HEK293 (cell line): Measurements from ENCODE around the gene ARHGEF4.

Source experiments
- CTCF ChIA-PET: fragments of 350-600 bp; formaldehyde crosslinking; extraction: SDS; loops from one replicate; lab custom pipeline; 2021; ENCODE audit warnings: antibody characterized with exemption; lab: Yijun Ruan, JAX
- POLR2A ChIA-PET: fragments of 300-600 bp; formaldehyde crosslinking; extraction: SDS; loops from one replicate; lab custom pipeline; 2020; ENCODE audit warnings: antibody characterized with exemption, inconsistent platforms; lab: Yijun Ruan, JAX
- H3K27ac ChIP-seq: fragments of 200-500 bp; sonication (Bioruptor generic); 2 replicates; pipeline ENCODE4 v1.5.1; 2014; ENCODE audit warnings: low read depth, low read length, control low read depth, inconsistent platforms; ENCODE audit errors: extremely low read depth
- H3K36me3 ChIP-seq, 2 experiments: fragments of 200-500 bp in 1 of 2; sonication (Bioruptor generic) in 1 of 2; 1 replicate in 1 of 2; 2 replicates in 1 of 2; pipeline ENCODE4 v1.5.1; 2014 to 2017; ENCODE audit warnings: inconsistent platforms in 2 of 2, low read length in 2 of 2; ENCODE audit not compliant: control insufficient read depth in 2 of 2, insufficient read depth in 1 of 2
- H3K4me1 ChIP-seq: fragments of 200-500 bp; sonication (Bioruptor generic); 2 replicates; pipeline ENCODE4 v1.5.1; 2014; ENCODE audit warnings: mild to moderate bottlenecking, low read length, inconsistent platforms; ENCODE audit not compliant: control insufficient read depth, insufficient read depth
- H3K4me3 ChIP-seq: 2 replicates; pipeline ENCODE4 v1.5.1; 2011; ENCODE audit warnings: low read depth, mild to moderate bottlenecking, control low read depth, low read length, moderate library complexity
- H3K9me3 ChIP-seq: fragments of 200-500 bp; sonication (Bioruptor generic); 2 replicates; pipeline ENCODE4 v1.5.1; 2014; ENCODE audit warnings: low read depth, low read length, inconsistent platforms; ENCODE audit not compliant: control insufficient read depth, insufficient read depth
- IKZF3 ChIP-seq: fragments of 450-650 bp; IDR thresholded peaks from 2 replicates; pipeline ENCODE4 v1.5.0; 2018; ENCODE audit warnings: missing biosample characterization, mild to moderate bottlenecking, missing genetic modification characterization, moderate library complexity
- KLF16 ChIP-seq: fragments of 450-650 bp; formaldehyde crosslinking; IDR thresholded peaks from 2 replicates; pipeline ENCODE4 v1.5.1; 2017; ENCODE audit warnings: missing biosample characterization, missing genetic modification characterization
- MZF1 ChIP-seq: fragments of 450-650 bp; formaldehyde crosslinking; IDR thresholded peaks from 2 replicates; pipeline ENCODE4 v1.5.1; 2017; ENCODE audit warnings: missing biosample characterization, missing genetic modification characterization, borderline replicate concordance
- TCF7L2 ChIP-seq: IDR thresholded peaks from 2 replicates; pipeline ENCODE4 v1.6.1; 2011; ENCODE audit warnings: low read depth, mild to moderate bottlenecking, inconsistent platforms, low read length, moderate library complexity, borderline replicate concordance
- TSHZ1 ChIP-seq: fragments of 450-650 bp; formaldehyde crosslinking; IDR thresholded peaks from 2 replicates; pipeline ENCODE4 v1.5.1; 2016; ENCODE audit warnings: missing biosample characterization, missing genetic modification characterization, borderline replicate concordance
- ZBTB20 ChIP-seq: fragments of 450-650 bp; formaldehyde crosslinking; IDR thresholded peaks from 2 replicates; pipeline ENCODE4 v1.5.1; 2016; ENCODE audit warnings: missing biosample characterization, missing genetic modification characterization
- ZFP69B ChIP-seq: fragments of 450-650 bp; formaldehyde crosslinking; IDR thresholded peaks from 2 replicates; pipeline ENCODE4 v1.5.1; 2016; ENCODE audit warnings: missing biosample characterization, missing genetic modification characterization
- ZNF10 ChIP-seq: fragments of 450-650 bp; formaldehyde crosslinking; IDR thresholded peaks from 2 replicates; pipeline ENCODE4 v1.5.1; 2017; ENCODE audit warnings: missing biosample characterization, missing genetic modification characterization
- ZNF114 ChIP-seq: fragments of 450-650 bp; formaldehyde crosslinking; IDR thresholded peaks from 2 replicates; pipeline ENCODE4 v1.5.0; 2017; ENCODE audit warnings: missing biosample characterization, missing genetic modification characterization
- ZNF121 ChIP-seq: fragments of 450-650 bp; formaldehyde crosslinking; IDR thresholded peaks from 2 replicates; pipeline ENCODE4 v1.5.1; 2016; ENCODE audit warnings: missing biosample characterization, missing genetic modification characterization
- ZNF133 ChIP-seq: fragments of 450-650 bp; formaldehyde crosslinking; IDR thresholded peaks from 2 replicates; pipeline ENCODE4 v1.5.1; 2016; ENCODE audit warnings: missing biosample characterization, missing genetic modification characterization
- ZNF2 ChIP-seq: fragments of 450-650 bp; formaldehyde crosslinking; IDR thresholded peaks from 2 replicates; pipeline ENCODE4 v1.5.1; 2016; ENCODE audit warnings: missing biosample characterization, missing genetic modification characterization
- ZNF202 ChIP-seq: fragments of 450-650 bp; formaldehyde crosslinking; IDR thresholded peaks from 2 replicates; pipeline ENCODE4 v1.5.1; 2016; ENCODE audit warnings: missing biosample characterization, missing genetic modification characterization, borderline replicate concordance
- ZNF324 ChIP-seq: fragments of 450-650 bp; formaldehyde crosslinking; IDR thresholded peaks from 2 replicates; pipeline ENCODE4 v1.5.1; 2016; ENCODE audit warnings: missing biosample characterization, missing genetic modification characterization
- ZNF366 ChIP-seq: fragments of 450-650 bp; formaldehyde crosslinking; conservative IDR thresholded peaks from 2 replicates; pipeline ENCODE4 v1.5.1; 2016; ENCODE audit warnings: missing biosample characterization, missing genetic modification characterization
- ZNF37A ChIP-seq: fragments of 450-650 bp; IDR thresholded peaks from 2 replicates; pipeline ENCODE4 v1.5.1; 2018; ENCODE audit warnings: missing biosample characterization, missing genetic modification characterization
- ZNF510 ChIP-seq: fragments of 450-650 bp; formaldehyde crosslinking; IDR thresholded peaks from 2 replicates; pipeline ENCODE4 v1.5.1; 2018; ENCODE audit warnings: mild to moderate bottlenecking, missing genetic modification characterization, missing biosample characterization; ENCODE audit not compliant: insufficient replicate concordance
- ZNF518A ChIP-seq: fragments of 450-650 bp; formaldehyde crosslinking; conservative IDR thresholded peaks from 2 replicates; pipeline ENCODE4 v1.5.1; 2016; ENCODE audit warnings: low read depth, missing biosample characterization, missing genetic modification characterization
- ZNF701 ChIP-seq: fragments of 450-650 bp; formaldehyde crosslinking; IDR thresholded peaks from 2 replicates; pipeline ENCODE4 v1.5.1; 2016; ENCODE audit warnings: missing biosample characterization, missing genetic modification characterization
- ZNF792 ChIP-seq: fragments of 450-650 bp; formaldehyde crosslinking; IDR thresholded peaks from 2 replicates; pipeline ENCODE4 v1.5.1; 2016; ENCODE audit warnings: missing biosample characterization, missing genetic modification characterization
- TF ChIP-seq, protein P1 (sequence below): fragments of 450-650 bp; formaldehyde crosslinking; IDR thresholded peaks from 2 replicates; pipeline ENCODE4 v1.5.1; 2016; ENCODE audit warnings: missing biosample characterization, missing genetic modification characterization

ARHGEF4 gene

GRCh38 chr2:130790312-130790711, 46.4 kb upstream of the ARHGEF4 start (continued):
- TF ChIP-seq ZNF518A (tag by site-specific recombination) (no peak), ZFP69B (tag by site-specific recombination) (no peak), KLF16 (no peak)

DNA sequence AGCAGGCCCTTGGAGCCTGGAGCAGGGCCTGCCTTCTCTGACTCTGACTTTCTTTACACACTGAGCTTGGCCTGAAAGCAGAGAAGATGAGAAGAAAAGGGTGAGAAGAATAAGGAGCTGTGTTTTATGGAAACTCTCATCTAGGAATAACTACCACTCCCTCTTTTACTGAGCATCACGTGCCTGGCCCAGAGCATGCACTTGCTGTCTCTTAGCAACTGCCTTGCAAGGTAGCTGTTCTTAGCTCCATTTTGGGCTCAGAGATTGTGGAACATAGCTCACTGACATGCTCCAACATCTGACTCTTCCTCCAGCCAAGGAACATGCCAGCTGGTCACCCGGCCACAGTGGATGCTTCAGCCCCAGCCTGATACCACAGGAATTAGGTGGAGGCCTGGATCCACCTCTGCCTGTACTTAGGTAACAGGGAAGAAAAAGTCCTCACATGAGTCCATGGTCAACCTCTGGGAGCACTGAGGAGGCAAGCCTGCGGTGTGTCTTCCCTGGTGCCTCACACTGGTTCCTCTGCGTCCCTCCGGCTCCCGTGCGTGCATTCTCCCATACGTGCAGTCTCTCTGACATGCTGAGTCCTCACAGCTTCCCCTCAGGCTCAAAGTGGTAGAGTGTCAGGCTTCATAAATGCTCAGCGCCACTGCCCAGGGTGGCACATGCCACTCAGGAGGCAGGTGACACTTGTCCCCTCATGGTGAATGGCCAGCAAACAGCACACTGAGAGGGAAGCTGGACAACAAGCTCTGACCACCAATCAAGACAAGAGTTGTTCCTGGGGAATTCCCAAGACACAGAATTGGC, 45.7 kb upstream of the ARHGEF4 start:
- H3K4me3 ChIP-seq: no peak overlapping the region
- no peaks in the 10 kb centered on the region for H3K36me3 ChIP-seq
- H3K27ac ChIP-seq: no peak overlapping the region
- CTCF ChIA-PET: no interaction called here
- TF ChIP-seq ZNF114 (tag by site-specific recombination) (no peak), ZNF324 (tag by site-specific recombination) (no peak), ZNF37A (tag by site-specific recombination) (no peak)
- H3K9me3 ChIP-seq: no peaks in the 10 kb centered on the region
- no peaks in the 10 kb centered on the region for H3K4me1 ChIP-seq
- POLR2A ChIA-PET: no interaction called here

DNA sequence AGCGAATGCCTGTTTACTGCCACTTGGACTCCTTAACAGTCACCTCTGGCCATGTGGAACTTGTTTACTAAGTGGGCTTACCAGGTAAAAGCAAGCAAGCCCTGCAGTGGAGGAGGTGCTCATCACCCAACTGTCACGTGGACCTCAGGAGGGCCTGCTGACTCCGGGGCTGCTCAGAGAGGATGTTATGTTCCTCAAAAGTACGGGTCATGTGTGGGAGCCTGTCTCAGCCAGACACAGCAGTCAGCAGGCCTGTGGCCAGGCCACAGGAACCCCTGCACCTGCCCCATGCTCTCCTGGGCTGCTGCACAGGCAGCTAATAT, 45.1 kb upstream of the ARHGEF4 start:
- Histone ChIP-seq H3K4me1 (no peaks in the 10 kb centered on the region), H3K27ac (no peak overlapping the region), H3K9me3 (no peaks in the 10 kb centered on the region), H3K4me3 (no peak overlapping the region), H3K36me3 (no peaks in the 10 kb centered on the region)
- CTCF ChIA-PET: no interaction called here
- TF ChIP-seq ZNF792 (tag by site-specific recombination): no peak
- TF ChIP-seq ZNF366: no peak
- TF ChIP-seq ZNF2 (tag by site-specific recombination): no peak
- TF ChIP-seq KLF16: no peak
- TF ChIP-seq ZNF202 (tag by site-specific recombination): no peak
- TF ChIP-seq, protein P1, sequence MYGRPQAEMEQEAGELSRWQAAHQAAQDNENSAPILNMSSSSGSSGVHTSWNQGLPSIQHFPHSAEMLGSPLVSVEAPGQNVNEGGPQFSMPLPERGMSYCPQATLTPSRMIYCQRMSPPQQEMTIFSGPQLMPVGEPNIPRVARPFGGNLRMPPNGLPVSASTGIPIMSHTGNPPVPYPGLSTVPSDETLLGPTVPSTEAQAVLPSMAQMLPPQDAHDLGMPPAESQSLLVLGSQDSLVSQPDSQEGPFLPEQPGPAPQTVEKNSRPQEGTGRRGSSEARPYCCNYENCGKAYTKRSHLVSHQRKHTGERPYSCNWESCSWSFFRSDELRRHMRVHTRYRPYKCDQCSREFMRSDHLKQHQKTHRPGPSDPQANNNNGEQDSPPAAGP (tag by site-specific recombination): no peak
- POLR2A ChIA-PET: no interaction called here

- H3K36me3 ChIP-seq: no peaks in the 10 kb centered on the region
- POLR2A ChIA-PET: interaction anchor here (0.6 kb wide), 1 partner anchor 74 kb away, joined by 3 read pairs; no protein-coding TSS in a partner anchor
- no peaks in the 10 kb centered on the region for H3K4me1 ChIP-seq
- H3K9me3 ChIP-seq: no peaks in the 10 kb centered on the region
- no peak overlapping the region for H3K27ac ChIP-seq
- no peak overlapping the region for H3K4me3 ChIP-seq
- CTCF ChIA-PET: interaction anchor here (0.9 to 1.6 kb wide), 4 partner anchors 79 to 172 kb away, joined by 3 to 10 read pairs (median 4); no protein-coding TSS in a partner anchor
- TF ChIP-seq ZNF10 (tag by site-specific recombination) (no peak), ZNF366 (no peak), ZNF133 (tag by site-specific recombination) (no peak), ZNF121 (tag by site-specific recombination) (no peak), ZNF701 (tag by site-specific recombination) (no peak), IKZF3 (tag by site-specific recombination) (no peak), MZF1 (no peak), ZNF510 (no peak), ZBTB20 (tag by site-specific recombination) (no peak), TCF7L2 (no peak), TSHZ1 (no peak)
Measured at GRCh38 chr2:130795431-130795830, 41.3 kb upstream of the ARHGEF4 start.
